Measurements from ENCODE around the gene NOP56. TPM values are rescaled to one million over a fixed set of nuclear protein-coding genes. Genes with fewer than 3 reads are reported as not detected.
"Not testable (repeated sequence)": the region's sequence is repeated elsewhere in the genome, so short reads cannot be mapped to it uniquely, and the experiment has no call there.

NOP56 gene
- total RNA-seq, 6 experiments from 2014 or later = 151 to 222 (median 165) TPM

- Mint-ChIP-seq H3K4me1 (ENCODE audit: low read depth) (peaks cover 8% of the 10 kb centered on the region), H3K9me3 (no peaks in the 10 kb centered on the region), H3K4me3 (no peak overlapping the region), H3K27me3 (ENCODE audit: insufficient read depth) (peaks cover 45% of the 10 kb centered on the region), H3K27ac (no peak overlapping the region), H3K36me3 (ENCODE audit: low read depth) (peaks cover 5% of the 10 kb centered on the region)
- no peak for DNase-seq
- TF ChIP-seq CTCF (IDR thresholded peaks at IDR 0.05) = no peak
Measured at GRCh38 chr20:2692886-2693285, 40.5 kb downstream of the NOP56 start.

GRCh38 chr20:2693286-2694007 is 41.0 kb downstream of the NOP56 start:
- peaks cover 5% of the 10 kb centered on the region for H3K36me3 Mint-ChIP-seq (ENCODE audit: low read depth)
- no peak for DNase-seq
- no peaks in the 10 kb centered on the region for H3K9me3 Mint-ChIP-seq

GRCh38 chr20:2694008-2694471 is 41.6 kb downstream of the NOP56 start:
- Mint-ChIP-seq H3K27ac (no peak overlapping the region), H3K4me1 (ENCODE audit: low read depth) (peaks cover 8% of the 10 kb centered on the region), H3K36me3 (ENCODE audit: low read depth) (peaks cover 5% of the 10 kb centered on the region), H3K27me3 (ENCODE audit: insufficient read depth) (peaks cover 43% of the 10 kb centered on the region), H3K4me3 (no peak overlapping the region), H3K9me3 (no peaks in the 10 kb centered on the region)
- no peak for DNase-seq
- TF ChIP-seq CTCF (IDR thresholded peaks at IDR 0.05) = no peak

More at GRCh38 chr20:2693286-2694007, 41.0 kb downstream of the NOP56 start:
- Mint-ChIP-seq H3K4me3 (no peak overlapping the region), H3K27me3 (ENCODE audit: insufficient read depth) (peaks cover 42% of the 10 kb centered on the region), H3K27ac (no peak overlapping the region), H3K4me1 (ENCODE audit: low read depth) (peaks cover 8% of the 10 kb centered on the region)
- no peak for TF ChIP-seq CTCF (IDR thresholded peaks at IDR 0.05)

- no peak for DNase-seq
- Mint-ChIP-seq H3K9me3 (no peaks in the 10 kb centered on the region), H3K36me3 (ENCODE audit: low read depth) (peaks cover 5% of the 10 kb centered on the region), H3K27me3 (ENCODE audit: insufficient read depth) (peaks cover 45% of the 10 kb centered on the region), H3K4me3 (no peak overlapping the region), H3K27ac (no peak overlapping the region), H3K4me1 (ENCODE audit: low read depth) (peaks cover 8% of the 10 kb centered on the region)
- no peak for TF ChIP-seq CTCF (IDR thresholded peaks at IDR 0.05)
Measured at GRCh38 chr20:2694519-2694918, 42.1 kb downstream of the NOP56 start.

GRCh38 chr20:2695206-2695983 is 43.0 kb downstream of the NOP56 start:
- H3K36me3 Mint-ChIP-seq (ENCODE audit: low read depth) = peaks cover 5% of the 10 kb centered on the region

GRCh38 chr20:2695984-2696525 is 43.6 kb downstream of the NOP56 start:
- peaks cover 55% of the 10 kb centered on the region for H3K27me3 Mint-ChIP-seq (ENCODE audit: insufficient read depth)
- H3K4me1 Mint-ChIP-seq (ENCODE audit: low read depth); H3K27ac Mint-ChIP-seq; H3K4me3 Mint-ChIP-seq; DNase-seq; H3K36me3 Mint-ChIP-seq (ENCODE audit: low read depth); H3K9me3 Mint-ChIP-seq: not testable (repeated sequence)

More at GRCh38 chr20:2695206-2695983, 43.0 kb downstream of the NOP56 start:
- Mint-ChIP-seq H3K27me3 (ENCODE audit: insufficient read depth) (peaks cover 49% of the 10 kb centered on the region), H3K4me1 (ENCODE audit: low read depth) (peaks cover 8% of the 10 kb centered on the region), H3K27ac (no peak overlapping the region), H3K4me3 (no peak overlapping the region), H3K9me3 (no peaks in the 10 kb centered on the region)
- no peak for DNase-seq
- TF ChIP-seq CTCF (IDR thresholded peaks at IDR 0.05) = no peak

Data from HFFc6 (cell line).